GM12878 (cell line): ENCODE data around the gene UNC45B. TPM values are rescaled to one million over a fixed set of nuclear protein-coding genes. Genes with fewer than 3 reads are reported as not detected.

Experiments used
- ATAC-seq: fragments of 200-7000 bp; cut with Tn5 transposase; 3 replicates; pipeline ENCODE4 v1.9.1; 2020; ENCODE audit warnings: mild to moderate bottlenecking, moderate library complexity
- BruUV-seq: library from RNA; stranded (reverse); fragments of 400-500 nt; replicated peaks from 2 replicates; lab custom pipeline; 2021; lab: Mats Ljungman, UMichigan
- CTCF ChIA-PET: fragments of 300-600 bp; sonication (Branson Sonifier 250); formaldehyde crosslinking; extraction: SDS; loops from one replicate; lab custom pipeline; 2021; ENCODE audit warnings: inconsistent platforms; lab: Yijun Ruan, JAX
- POLR2A ChIA-PET: fragments of 350-600 bp; formaldehyde crosslinking; extraction: SDS; loops from one replicate; lab custom pipeline; 2021; ENCODE audit warnings: inconsistent platforms; lab: Charles Lee
- RAD21 ChIA-PET: fragments of 300-600 bp; sonication (Branson Sonifier 250); formaldehyde crosslinking; loops from one replicate; lab custom pipeline; 2023; ENCODE audit warnings: antibody characterized with exemption; ENCODE audit not compliant: unreplicated experiment; lab: Charles Lee
- SMC1A ChIA-PET: fragments of 300-600 bp; sonication (Branson Sonifier 250); formaldehyde crosslinking; loops from one replicate; lab custom pipeline; 2023; ENCODE audit not compliant: unreplicated experiment, uncharacterized antibody; lab: Charles Lee
- DNase-seq: peaks from one replicate; pipeline ENCODE4 v3.0.0-alpha.2; 2011; ENCODE audit warnings: low read depth, low spot score
- FAIRE-seq: peaks from 3 replicates; lab custom pipeline; 2011; peaks lifted over from hg19 to GRCh38; lab: Jason Lieb, UNC
- H2AFZ ChIP-seq: 2 replicates; pipeline ENCODE4 v1.6.0; 2011; ENCODE audit warnings: low read depth, low read length, control low read depth; ENCODE audit not compliant: control insufficient read depth
- H3K27ac ChIP-seq: 2 replicates; pipeline ENCODE4 v1.5.1; 2011; ENCODE audit warnings: control low read depth; ENCODE audit not compliant: control insufficient read depth, insufficient read depth
- H3K27me3 ChIP-seq, 2 experiments: replicated peaks in 1 of 2; 2 replicates each; pipeline versions ENCODE4 v1.6.0 to v1.6.1; 2011; ENCODE audit warnings: low read length in 1 of 2; ENCODE audit not compliant: control insufficient read depth in 2 of 2, insufficient read depth in 2 of 2
- H3K36me3 ChIP-seq, 2 experiments: 2 replicates each; pipeline ENCODE4 v1.5.1; 2011; ENCODE audit warnings: low read length in 1 of 2; ENCODE audit not compliant: control insufficient read depth in 2 of 2, insufficient read depth in 2 of 2
- H3K4me1 ChIP-seq: 2 replicates; pipeline ENCODE4 v1.6.1; 2011; ENCODE audit warnings: mild to moderate bottlenecking, low read length, moderate library complexity, mixed read lengths; ENCODE audit not compliant: control insufficient read depth, insufficient read depth
- H3K4me2 ChIP-seq: 2 replicates; pipeline ENCODE4 v1.6.0; 2011; ENCODE audit warnings: control low read depth; ENCODE audit not compliant: control insufficient read depth, insufficient read depth
- H3K4me3 ChIP-seq: fragments of 200-600 bp; sonication (generic); 2 replicates; pipeline ENCODE4 v1.5.1; 2016
- H3K79me2 ChIP-seq: 2 replicates; pipeline ENCODE4 v1.6.0; 2011; ENCODE audit warnings: low read length; ENCODE audit not compliant: control insufficient read depth, insufficient read depth
- H3K9ac ChIP-seq: 2 replicates; pipeline ENCODE4 v1.8.0; 2011; ENCODE audit warnings: low read length, control low read depth, mixed read lengths; ENCODE audit not compliant: control insufficient read depth, insufficient read depth
- H3K9me3 ChIP-seq: replicated peaks from 3 replicates; pipeline ENCODE4 v1.5.1; 2011; ENCODE audit warnings: mild to moderate bottlenecking, low read length; ENCODE audit not compliant: control insufficient read depth, insufficient read depth
- H4K20me1 ChIP-seq: 2 replicates; pipeline ENCODE4 v1.6.0; 2011; ENCODE audit not compliant: control insufficient read depth, insufficient read depth
- CHD4 ChIP-seq: fragments of 200-600 bp; sonication (generic); IDR thresholded peaks from 2 replicates; pipeline ENCODE4 v1.6.1; 2016; ENCODE audit warnings: mild to moderate bottlenecking
- JUNB ChIP-seq: IDR thresholded peaks from 2 replicates; pipeline ENCODE4 v1.6.1; 2016; ENCODE audit warnings: antibody characterized with exemption, mild to moderate bottlenecking
- MTA2 ChIP-seq: fragments of 450-650 bp; IDR thresholded peaks from 2 replicates; pipeline ENCODE4 v1.6.1; 2016; ENCODE audit warnings: low read depth, mild to moderate bottlenecking, moderate library complexity
- MYC ChIP-seq: IDR thresholded peaks from 2 replicates; pipeline ENCODE4 v1.6.1; 2011; ENCODE audit warnings: mild to moderate bottlenecking, low read length, moderate library complexity, inconsistent platforms; ENCODE audit not compliant: insufficient read depth, insufficient replicate concordance, insufficient read length, severe bottlenecking
- NFYA ChIP-seq: IDR thresholded peaks from 2 replicates; pipeline ENCODE4 v1.6.1; 2011; ENCODE audit warnings: low read depth, mild to moderate bottlenecking, low read length, improper control_type of control experiment, borderline replicate concordance
- NRF1 ChIP-seq: conservative IDR thresholded peaks from 2 replicates; pipeline ENCODE4 v1.6.1; 2011; ENCODE audit warnings: mild to moderate bottlenecking, low read depth, low read length, improper control_type of control experiment
- PKNOX1 ChIP-seq: fragments of 450-650 bp; IDR thresholded peaks from 2 replicates; pipeline ENCODE4 v1.6.1; 2016; ENCODE audit warnings: mild to moderate bottlenecking
- TCF3 ChIP-seq: IDR thresholded peaks from 2 replicates; pipeline ENCODE4 v1.6.1; 2012; ENCODE audit warnings: low read depth, mild to moderate bottlenecking, low read length, borderline replicate concordance; ENCODE audit not compliant: insufficient read depth
- WGBS: methylation state at CpG from one replicate; pipeline ENCODE4 v1.1.6; 2016; ENCODE audit warnings: low lambda C conversion rate; ENCODE audit not compliant: insufficient replicate concordance, insufficient coverage; ENCODE audit errors: missing lambda C conversion rate; 5-methylcytosine and 5-hydroxymethylcytosine counted together
- in situ Hi-C: fragments of 300-500 bp; cut with MboI; formaldehyde crosslinking; loops from 9 replicates; pipeline ENCODE4 v1.14.3; 2018; ENCODE audit warnings: mixed read lengths
- intact Hi-C: fragments of 100-400 bp; cut with micrococcal nuclease; formaldehyde crosslinking; loops from one replicate; pipeline ENCODE4 v1.14.2; 2022; ENCODE audit not compliant: unreplicated experiment
- polyA plus RNA-seq, 11 experiments: library from polyadenylated mRNA; depleted of rRNA in 4 of 11; unstranded in 6 of 11; stranded (reverse) in 5 of 11; fragments of >200 nt; fragmentation: Nextera tagmentation in 4 of 11; fragmentation: Illumina TruSeq in 1 of 11; extraction: Ambion mirVana in 4 of 11; extraction: Trizol in 1 of 11; gene quantifications; 1 replicate in 1 of 11; 2 replicates in 10 of 11; pipeline versions ENCODE4 v1.2.1 to v1.2.3, GENCODE V29; 2011 to 2016; ENCODE audit warnings: inconsistent platforms in 2 of 11, missing spikeins in 2 of 11, low read depth in 1 of 11
- total RNA-seq, 4 experiments: library from RNA; depleted of rRNA in 3 of 4; stranded (reverse); fragments of >200 nt in 3 of 4; fragmentation: Illumina TruSeq in 1 of 4; extraction: Trizol in 1 of 4; gene quantifications; 2 replicates each; pipeline versions ENCODE4 v1.2.1 to v1.2.3, GENCODE V29; 2013 to 2021

Gene UNC45B
- total and polyA plus RNA-seq, 10 of the 15 experiments (the other 5 are each of a cell fraction or from before 2014, with no cell fraction given) = 0.03 TPM; not detected in 9

DNA sequence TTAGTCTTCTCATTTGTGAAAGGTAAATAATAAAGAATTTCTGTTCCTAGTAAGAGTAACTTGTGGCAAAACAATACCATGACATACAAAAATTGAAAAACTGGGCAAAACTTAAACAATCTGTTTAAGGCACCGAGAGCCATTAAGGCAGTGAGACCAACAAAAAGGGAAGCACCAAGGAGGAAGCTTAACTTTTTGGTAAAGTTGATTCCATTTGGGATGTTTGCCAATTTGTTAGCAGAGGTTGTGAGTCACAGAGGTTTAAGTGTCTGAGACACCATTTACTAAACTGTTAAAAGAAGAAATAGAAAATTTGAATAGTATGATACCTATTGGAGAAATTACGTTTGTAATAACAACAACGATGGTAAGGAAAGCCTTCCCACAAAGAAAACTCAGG, 41.7 kb downstream of the UNC45B start:
- ATAC-seq (no peak), DNase-seq (no peak), FAIRE-seq (no peak)
- no peaks in the 10 kb centered on the region for H4K20me1 ChIP-seq
- no peak overlapping the region for H3K27ac ChIP-seq
- H3K4me3 ChIP-seq = no peak overlapping the region
- BruUV-seq = no TSS peak
- H2AFZ ChIP-seq = no peak overlapping the region
- no peaks in the 10 kb centered on the region for H3K79me2 ChIP-seq
- H3K9me3 ChIP-seq = no peaks in the 10 kb centered on the region
- no peaks in the 10 kb centered on the region for H3K36me3 ChIP-seq
- no peak overlapping the region for H3K4me2 ChIP-seq
- SMC1A ChIA-PET = interaction anchor here (1.4 kb wide), 1 partner anchor 9 kb away, joined by 3 read pairs; no protein-coding TSS in a partner anchor
- in situ Hi-C loops (no loop called here), intact Hi-C loops (no loop called here)
- no peaks in the 10 kb centered on the region for H3K4me1 ChIP-seq
- TF ChIP-seq PKNOX1 (no peak), CHD4 (no peak), NFYA (no peak), MTA2 (no peak), MYC (no peak), NRF1 (no peak), JUNB (no peak), TCF3 (no peak)
- no peak overlapping the region for H3K9ac ChIP-seq
- RAD21 ChIA-PET = no interaction called here
- WGBS = 29% methylated on average over 3 of the region's 3 CpGs
- POLR2A ChIA-PET = no interaction called here
- CTCF ChIA-PET = interaction anchor here (0.9 kb wide), 1 partner anchor 345 kb away, joined by 3 read pairs; no protein-coding TSS in a partner anchor
- no peaks in the 10 kb centered on the region for H3K27me3 ChIP-seq
